Measurements from ENCODE around the gene SLC35E2B.

DNA sequence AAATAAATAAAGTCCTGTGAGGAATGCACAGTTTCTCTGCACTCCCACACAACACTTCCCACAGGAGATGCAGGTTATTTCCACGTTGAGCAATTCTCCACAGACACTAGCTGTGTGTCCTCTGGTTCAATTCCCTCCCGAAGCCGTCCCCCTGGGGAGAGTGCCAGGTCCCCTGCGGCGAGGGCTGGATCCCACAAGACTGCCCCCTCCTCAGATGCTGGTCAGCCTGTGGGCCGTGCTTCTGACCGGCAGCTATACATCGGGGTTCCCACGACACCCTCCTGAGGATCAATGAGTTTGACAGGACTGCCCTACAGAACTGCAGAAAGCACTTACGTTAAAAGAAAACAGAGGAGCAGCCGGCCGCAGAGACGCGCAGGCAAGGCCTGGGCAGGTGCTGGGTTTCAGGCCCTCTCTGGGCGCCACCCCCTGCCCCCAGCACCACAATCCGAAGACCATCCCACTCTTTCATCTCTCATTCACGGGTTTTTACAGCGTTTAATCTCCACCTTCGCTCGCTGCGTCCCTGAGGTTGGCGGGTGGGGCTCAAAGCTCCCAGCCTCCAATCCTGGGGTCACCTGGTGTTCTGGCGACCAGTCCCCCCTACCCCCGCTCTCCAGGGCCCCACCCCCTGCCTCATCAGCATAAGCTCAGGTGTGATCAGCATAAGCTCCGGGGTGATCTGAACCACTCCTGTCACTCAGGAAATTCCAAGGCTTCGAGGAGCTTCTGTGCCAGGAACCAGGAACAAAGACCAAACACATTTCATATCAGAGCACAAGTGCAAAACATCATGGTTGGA lies 9.3 kb downstream of the SLC35E2B start:
- no peak for TF ChIP-seq EZH2 (IDR thresholded peaks at IDR 0.05)
- no peak for TF ChIP-seq POLR2AphosphoS5 (IDR thresholded peaks at IDR 0.05; ENCODE audit: borderline replicate concordance, low read depth, low read length)

Data from SK-N-MC (cell line).